ENCODE results near the gene FADS2. TPM values are rescaled to one million over a fixed set of nuclear protein-coding genes. Genes with fewer than 3 reads are reported as not detected.

The FADS2 gene
- total RNA-seq, 1 experiment from 2014 or later, result 36.3 TPM

- H3K27ac Mint-ChIP-seq (ENCODE audit: unreplicated experiment), result peak overlapping the region; percentile 28
- H3K27me3 ChIP-seq (replicated peaks; ENCODE audit: control insufficient read depth, insufficient read depth, low read length), result no peaks in the 10 kb centered on the region
- H3K4me3 Mint-ChIP-seq (ENCODE audit: unreplicated experiment), result no peak overlapping the region
- no peaks in the 10 kb centered on the region for H3K27me3 Mint-ChIP-seq (ENCODE audit: insufficient read depth, unreplicated experiment)
- BruUV-seq (replicated peaks), result no TSS peak
- no peak for DNase-seq
- peaks cover 8% of the 10 kb centered on the region for H3K4me1 Mint-ChIP-seq (ENCODE audit: low read depth, unreplicated experiment)
- POLR2A ChIA-PET, result interaction anchor here (1.0 kb wide), 1 partner anchor 9 kb away, joined by 3 read pairs; the partner anchor contains the start of gene FEN1
- H3K9me3 Mint-ChIP-seq (ENCODE audit: unreplicated experiment), result no peaks in the 10 kb centered on the region
- H3K36me3 Mint-ChIP-seq (ENCODE audit: insufficient read depth, unreplicated experiment), result peaks cover 88% of the 10 kb centered on the region
- intact Hi-C loops (cut with micrococcal nuclease; ENCODE audit: unreplicated experiment), result no loop called here
- CTCF ChIA-PET, result interaction anchor here (1.7 kb wide), 1 partner anchor 37 kb away, joined by 5 read pairs; no protein-coding TSS in a partner anchor
- H3K36me3 ChIP-seq (ENCODE audit: control insufficient read depth, insufficient read depth, low read length), result peaks cover 3% of the 10 kb centered on the region
- H3K4me1 ChIP-seq, result no peaks in the 10 kb centered on the region
- TF ChIP-seq, protein P1, sequence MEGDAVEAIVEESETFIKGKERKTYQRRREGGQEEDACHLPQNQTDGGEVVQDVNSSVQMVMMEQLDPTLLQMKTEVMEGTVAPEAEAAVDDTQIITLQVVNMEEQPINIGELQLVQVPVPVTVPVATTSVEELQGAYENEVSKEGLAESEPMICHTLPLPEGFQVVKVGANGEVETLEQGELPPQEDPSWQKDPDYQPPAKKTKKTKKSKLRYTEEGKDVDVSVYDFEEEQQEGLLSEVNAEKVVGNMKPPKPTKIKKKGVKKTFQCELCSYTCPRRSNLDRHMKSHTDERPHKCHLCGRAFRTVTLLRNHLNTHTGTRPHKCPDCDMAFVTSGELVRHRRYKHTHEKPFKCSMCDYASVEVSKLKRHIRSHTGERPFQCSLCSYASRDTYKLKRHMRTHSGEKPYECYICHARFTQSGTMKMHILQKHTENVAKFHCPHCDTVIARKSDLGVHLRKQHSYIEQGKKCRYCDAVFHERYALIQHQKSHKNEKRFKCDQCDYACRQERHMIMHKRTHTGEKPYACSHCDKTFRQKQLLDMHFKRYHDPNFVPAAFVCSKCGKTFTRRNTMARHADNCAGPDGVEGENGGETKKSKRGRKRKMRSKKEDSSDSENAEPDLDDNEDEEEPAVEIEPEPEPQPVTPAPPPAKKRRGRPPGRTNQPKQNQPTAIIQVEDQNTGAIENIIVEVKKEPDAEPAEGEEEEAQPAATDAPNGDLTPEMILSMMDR (IDR thresholded peaks at IDR 0.05; ENCODE audit: insufficient read depth in 1 of 2, low read depth in 1 of 2, low read length in 1 of 2, severe bottlenecking in 1 of 2, unreplicated experiment in 1 of 2), result no peak
- no peaks in the 10 kb centered on the region for H3K9me3 ChIP-seq
- no peak overlapping the region for H3K4me3 ChIP-seq (ENCODE audit: low read depth, low read length)
Observed at GRCh38 chr11:61783717-61784505, 44.2 kb upstream of the FADS2 start.

DNA sequence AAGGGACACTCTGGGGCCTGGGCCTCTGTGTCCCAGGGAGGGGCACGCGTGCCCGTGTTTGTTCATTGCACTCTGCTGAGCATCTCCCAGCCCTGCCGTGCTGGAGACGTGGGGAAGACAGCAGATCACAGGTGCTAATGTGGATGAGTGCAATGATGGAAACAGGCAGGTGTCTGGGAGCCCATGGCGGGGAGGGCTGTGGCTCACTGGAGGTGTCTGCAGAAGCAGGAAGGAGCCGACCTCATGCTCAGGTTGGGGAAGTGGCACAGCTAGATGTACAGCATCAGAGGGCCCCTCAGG, 43.6 kb upstream of the FADS2 start:
- TF ChIP-seq, protein P1 (IDR thresholded peaks at IDR 0.05; ENCODE audit: insufficient read depth in 1 of 2, low read depth in 1 of 2, low read length in 1 of 2, severe bottlenecking in 1 of 2, unreplicated experiment in 1 of 2), result no peak
- intact Hi-C loops (cut with micrococcal nuclease; ENCODE audit: unreplicated experiment), result no loop called here
- DNase-seq, result no peak
- Histone ChIP-seq H3K27me3 (replicated peaks; ENCODE audit: control insufficient read depth, insufficient read depth, low read length) (no peaks in the 10 kb centered on the region), H3K4me3 (ENCODE audit: low read depth, low read length) (no peak overlapping the region), H3K9me3 (no peaks in the 10 kb centered on the region), H3K36me3 (ENCODE audit: control insufficient read depth, insufficient read depth, low read length) (peaks cover 5% of the 10 kb centered on the region), H3K4me1 (no peaks in the 10 kb centered on the region)
- BruUV-seq (replicated peaks), result no TSS peak
- ChIA-PET CTCF (interaction anchor here (0.6 to 1.7 kb wide), 2 partner anchors 37 to 58 kb away, joined by 3 to 5 read pairs; no protein-coding TSS in a partner anchor), POLR2A (interaction anchor here (1.0 kb wide), 1 partner anchor 8 kb away, joined by 3 read pairs; the partner anchor contains the start of gene FEN1)
- H3K27me3 Mint-ChIP-seq (ENCODE audit: insufficient read depth, unreplicated experiment), result no peaks in the 10 kb centered on the region
- peaks cover 90% of the 10 kb centered on the region for H3K36me3 Mint-ChIP-seq (ENCODE audit: insufficient read depth, unreplicated experiment)
- H3K27ac Mint-ChIP-seq (ENCODE audit: unreplicated experiment), result peak overlapping the region; percentile 28
- H3K4me3 Mint-ChIP-seq (ENCODE audit: unreplicated experiment), result no peak overlapping the region
- H3K9me3 Mint-ChIP-seq (ENCODE audit: unreplicated experiment), result no peaks in the 10 kb centered on the region
- peaks cover 8% of the 10 kb centered on the region for H3K4me1 Mint-ChIP-seq (ENCODE audit: low read depth, unreplicated experiment)

DNA sequence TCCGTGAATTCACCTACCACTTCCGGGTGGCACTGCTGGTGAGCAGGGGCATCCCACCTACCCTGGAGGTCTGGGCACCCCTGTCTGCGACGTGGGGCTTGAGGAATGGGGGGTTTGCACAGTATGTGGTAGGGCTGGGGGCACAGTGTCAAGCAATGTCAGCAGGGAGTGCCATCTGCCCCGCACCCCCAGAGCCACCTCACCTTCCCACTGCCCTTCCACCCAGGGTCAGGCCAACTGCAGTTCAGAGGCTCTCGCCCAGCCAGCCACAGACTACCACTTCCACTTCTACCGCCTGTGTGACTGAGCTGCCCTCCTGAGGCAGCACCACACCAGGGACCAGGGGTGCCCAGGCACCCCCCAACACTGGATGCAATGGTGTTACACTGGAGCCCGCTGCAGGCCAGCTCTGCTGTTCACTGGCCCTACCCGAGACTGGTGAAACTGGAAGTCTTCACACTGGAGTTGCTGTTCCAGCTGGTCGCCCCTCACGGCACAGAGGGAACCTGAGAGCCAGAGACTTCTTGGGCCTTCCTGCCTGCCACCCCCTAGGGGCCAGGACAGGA, 42.2 kb upstream of the FADS2 start:
- Histone ChIP-seq H3K36me3 (ENCODE audit: control insufficient read depth, insufficient read depth, low read length) (peaks cover 11% of the 10 kb centered on the region), H3K9me3 (no peaks in the 10 kb centered on the region), H3K4me3 (ENCODE audit: low read depth, low read length) (no peak overlapping the region), H3K4me1 (no peaks in the 10 kb centered on the region), H3K27me3 (replicated peaks; ENCODE audit: control insufficient read depth, insufficient read depth, low read length) (no peaks in the 10 kb centered on the region)
- H3K36me3 Mint-ChIP-seq (ENCODE audit: insufficient read depth, unreplicated experiment), result peaks cover 85% of the 10 kb centered on the region
- ChIA-PET POLR2A (no interaction called here), CTCF (interaction anchor here (0.8 to 3.4 kb wide), 3 partner anchors 11 to 38 kb away, joined by 3 to 78 read pairs (median 28); no protein-coding TSS in a partner anchor)
- no peak for DNase-seq
- BruUV-seq (replicated peaks), result no TSS peak
- TF ChIP-seq, protein P1 (IDR thresholded peaks at IDR 0.05; ENCODE audit: insufficient read depth in 1 of 2, low read depth in 1 of 2, low read length in 1 of 2, severe bottlenecking in 1 of 2, unreplicated experiment in 1 of 2), result no peak
- intact Hi-C loops (cut with micrococcal nuclease; ENCODE audit: unreplicated experiment), result no loop called here
- H3K27me3 Mint-ChIP-seq (ENCODE audit: insufficient read depth, unreplicated experiment), result no peaks in the 10 kb centered on the region
- no peak overlapping the region for H3K27ac Mint-ChIP-seq (ENCODE audit: unreplicated experiment)
- peaks cover 8% of the 10 kb centered on the region for H3K4me1 Mint-ChIP-seq (ENCODE audit: low read depth, unreplicated experiment)
- no peak overlapping the region for H3K4me3 Mint-ChIP-seq (ENCODE audit: unreplicated experiment)
- no peaks in the 10 kb centered on the region for H3K9me3 Mint-ChIP-seq (ENCODE audit: unreplicated experiment)

Measured in Caco-2 (cell line).